Activated naive CD4-positive, alpha-beta T cell treated with anti-CD3 and anti-CD28 coated beads, Interleukin-2, amount 50 U/mL, for 72 hours (primary cell): ENCODE measurements around the gene ZNF649. TPM values are rescaled to one million over a fixed set of nuclear protein-coding genes. Genes with fewer than 3 reads are reported as not detected.
"Not testable (repeated sequence)": the region's sequence is repeated elsewhere in the genome, so short reads cannot be mapped to it uniquely, and the experiment has no call there.

Experiments
- ATAC-seq, 2 donors: fragments of 150-1000 bp; cut with Tn5 transposase; 2 replicates each; pipeline ENCODE4 v1.10.0; 2021; ENCODE audit warnings: mild to moderate bottlenecking in 2 of 2, moderate library complexity in 2 of 2
- DNase-seq, 2 donors: peaks; one replicate each; pipeline ENCODE4 v3.0.0; 2021 to 2022; ENCODE audit warnings: low spot score in 2 of 2
- H3K27ac Mint-ChIP-seq, 2 donors: one replicate each; pipeline ENCODE4 v1.8.0; 2022; ENCODE audit warnings: mild to moderate bottlenecking in 2 of 2, mixed read lengths in 2 of 2
- H3K36me3 Mint-ChIP-seq, 2 donors: one replicate each; pipeline ENCODE4 v1.8.0; 2022; ENCODE audit warnings: mixed read lengths in 2 of 2
- H3K9me3 Mint-ChIP-seq, 2 donors: one replicate each; pipeline ENCODE4 v1.8.0; 2022; ENCODE audit warnings: mixed read lengths in 2 of 2
- total RNA-seq, 2 donors: library from RNA; stranded (reverse); gene quantifications; one replicate each; pipeline ENCODE4 v1.2.3, GENCODE V29; 2022

Gene ZNF649
- total RNA-seq, 2 donors from 2014 or later = 8.2 to 10.3 TPM

- not testable (repeated sequence) for DNase-seq, ATAC-seq
- Mint-ChIP-seq H3K27ac (peak overlapping the region in 1 of 2 donors; percentile 91), H3K36me3 (peaks cover 73 to 89% of the 10 kb centered on the region in 2 donors), H3K9me3 (peaks cover 36 to 38% of the 10 kb centered on the region in 2 donors)
These were observed 822 bp upstream of the ZNF649 start for GRCh38 chr19:51905639-51906038.

DNA sequence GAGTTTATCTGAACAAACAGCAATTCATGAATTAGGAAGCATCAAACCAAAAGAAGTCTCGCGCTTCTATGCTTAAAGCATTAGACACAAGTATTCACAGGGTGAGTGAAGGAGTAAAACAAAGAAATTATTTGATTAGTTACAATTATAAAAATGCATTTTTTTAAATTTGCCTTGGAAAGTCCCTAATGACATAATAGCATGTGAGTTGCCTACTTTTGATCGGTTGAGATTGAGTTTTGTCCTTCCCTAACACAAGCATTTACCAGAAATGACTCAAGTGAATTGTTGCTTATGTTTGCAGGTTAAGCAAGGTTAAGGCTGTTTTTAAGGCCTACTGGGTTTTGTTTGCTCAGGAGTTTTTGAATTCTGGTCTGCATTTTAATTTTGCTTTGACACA is 389 bp upstream of the ZNF649 start:
- Mint-ChIP-seq H3K27ac (peak overlapping the region; percentile 91 to 98), H3K36me3 (peaks cover 77 to 89% of the 10 kb centered on the region in 2 donors), H3K9me3 (peaks cover 40 to 42% of the 10 kb centered on the region in 2 donors)
- ATAC-seq (peak in 1 of 2 donors; percentile 18), DNase-seq (no peak)

DNA sequence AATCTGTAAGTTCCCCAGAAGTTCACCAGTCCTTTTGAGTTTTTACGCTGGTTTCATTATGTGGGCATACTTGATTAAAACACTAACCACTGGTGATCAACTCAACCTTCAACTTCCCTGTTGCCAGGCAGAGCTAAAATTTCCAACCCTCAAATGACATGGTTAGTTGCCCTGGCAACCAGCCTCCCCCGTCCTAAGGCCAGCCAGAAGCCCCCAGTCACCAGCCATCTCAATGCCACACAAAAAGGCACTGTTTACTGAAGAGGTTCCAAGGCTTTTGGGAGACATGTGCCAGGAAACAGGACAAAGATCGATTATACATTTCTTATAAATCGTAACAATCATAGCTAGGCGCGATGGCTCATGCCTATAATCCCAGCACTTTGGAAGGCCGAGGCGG is 1.6 kb downstream of the ZNF649 start:
- H3K9me3 Mint-ChIP-seq = peaks cover 38 to 39% of the 10 kb centered on the region in 2 donors
- no peak for ATAC-seq
- DNase-seq = no peak
- H3K36me3 Mint-ChIP-seq = peaks cover 81 to 93% of the 10 kb centered on the region in 2 donors
- peak overlapping the region; percentile 17 to 91 for H3K27ac Mint-ChIP-seq

GRCh38 chr19:51901860-51902259 is 3.0 kb downstream of the ZNF649 start:
- Mint-ChIP-seq H3K27ac (no peak overlapping the region), H3K9me3 (peaks cover 31 to 34% of the 10 kb centered on the region in 2 donors), H3K36me3 (peaks cover 84 to 97% of the 10 kb centered on the region in 2 donors)
- ATAC-seq = no peak
- DNase-seq = no peak

GRCh38 chr19:51891193-51891747 is 13.5 kb downstream of the ZNF649 start:
- no peak for ATAC-seq
- peaks cover 92 to 100% of the 10 kb centered on the region in 2 donors for H3K36me3 Mint-ChIP-seq
- DNase-seq = no peak

GRCh38 chr19:51889934-51890333 is 14.9 kb downstream of the ZNF649 start:
- ATAC-seq (no peak), DNase-seq (no peak)
- H3K27ac Mint-ChIP-seq = no peak overlapping the region
- H3K9me3 Mint-ChIP-seq = peaks cover 67 to 74% of the 10 kb centered on the region in 2 donors
- H3K36me3 Mint-ChIP-seq = peaks cover 89 to 98% of the 10 kb centered on the region in 2 donors

More at GRCh38 chr19:51891193-51891747, 13.5 kb downstream of the ZNF649 start:
- Mint-ChIP-seq H3K27ac (no peak overlapping the region), H3K9me3 (peaks cover 67 to 72% of the 10 kb centered on the region in 2 donors)

DNA sequence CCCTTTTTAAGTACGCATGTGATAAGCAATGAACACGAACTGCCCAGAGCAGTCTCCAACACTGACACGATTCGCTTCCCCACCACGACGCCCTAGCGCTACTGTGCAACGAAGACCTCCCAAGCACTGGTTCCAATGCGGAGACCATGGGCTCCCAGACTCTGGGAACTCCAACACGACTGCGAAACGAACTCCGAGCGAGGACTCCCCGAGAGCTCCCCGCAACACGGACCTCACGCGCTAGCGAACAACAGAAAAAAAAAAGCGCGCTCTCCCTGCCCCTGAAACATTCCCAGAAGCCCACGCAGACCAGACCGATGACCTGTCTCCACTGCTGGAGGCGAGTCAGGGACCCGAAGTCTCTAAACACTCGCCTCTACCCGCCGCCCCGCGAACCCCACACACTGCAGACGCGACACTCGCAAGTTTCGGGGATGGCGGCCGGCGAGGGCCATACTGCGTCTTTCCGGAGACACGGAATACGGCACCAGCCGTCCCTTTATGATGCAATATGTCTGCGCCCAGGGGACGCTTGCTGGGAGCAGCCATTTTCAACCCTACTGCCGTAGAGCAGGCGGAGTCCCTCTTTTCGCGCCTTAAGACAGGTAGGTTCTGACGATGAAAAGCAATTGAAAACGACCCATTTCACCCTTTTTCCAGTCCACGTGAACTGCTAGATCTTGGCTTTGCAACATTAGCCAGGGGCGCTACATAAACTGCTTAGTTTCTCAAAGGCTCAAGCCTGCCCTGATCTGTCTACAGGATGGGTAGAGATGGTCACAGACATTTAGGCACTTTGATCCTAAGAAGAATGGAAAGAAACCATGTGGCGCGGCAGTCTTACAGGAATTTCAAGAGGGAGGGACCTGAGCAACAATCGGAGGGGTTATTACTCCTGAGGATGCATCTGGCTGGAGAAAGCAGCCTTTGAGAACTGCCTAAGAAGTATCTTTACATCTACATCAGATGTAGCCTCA is 17.0 kb downstream of the ZNF649 start, which contains the start of gene ZNF577:
TSS of gene ZNF577 (minus strand) at position 430 of the 977 bp plus-strand sequence. CDS start 7,569 bp downstream, outside the sequence.
- DNase-seq = peak; percentile 54 to 62
- H3K27ac Mint-ChIP-seq = peak within 1 kb of the TSS; percentile 80 to 84
- H3K36me3 Mint-ChIP-seq = peaks cover 83 to 96% of the 10 kb centered on the region in 2 donors
- peak; percentile 87 to 91 for ATAC-seq
- peaks cover 51 to 68% of the 10 kb centered on the region in 2 donors for H3K9me3 Mint-ChIP-seq

- DNase-seq (no peak), ATAC-seq (no peak)
- peaks cover 82 to 93% of the 10 kb centered on the region in 2 donors for H3K36me3 Mint-ChIP-seq
- peaks cover 50 to 70% of the 10 kb centered on the region in 2 donors for H3K9me3 Mint-ChIP-seq
- no peak overlapping the region for H3K27ac Mint-ChIP-seq
These were observed 20.1 kb downstream of the ZNF649 start for GRCh38 chr19:51884713-51885112.

GRCh38 chr19:51882518-51882917 is 22.3 kb downstream of the ZNF649 start:
- Mint-ChIP-seq H3K9me3 (peaks cover 40 to 68% of the 10 kb centered on the region in 2 donors), H3K27ac (no peak overlapping the region), H3K36me3 (peaks cover 76 to 93% of the 10 kb centered on the region in 2 donors)
- DNase-seq (no peak), ATAC-seq (no peak)

GRCh38 chr19:51873097-51873496 is 31.7 kb downstream of the ZNF649 start:
- ATAC-seq = no peak
- Mint-ChIP-seq H3K27ac (no peak overlapping the region), H3K9me3 (peaks cover 70 to 90% of the 10 kb centered on the region in 2 donors), H3K36me3 (peaks cover 95 to 100% of the 10 kb centered on the region in 2 donors)
- no peak for DNase-seq

DNA sequence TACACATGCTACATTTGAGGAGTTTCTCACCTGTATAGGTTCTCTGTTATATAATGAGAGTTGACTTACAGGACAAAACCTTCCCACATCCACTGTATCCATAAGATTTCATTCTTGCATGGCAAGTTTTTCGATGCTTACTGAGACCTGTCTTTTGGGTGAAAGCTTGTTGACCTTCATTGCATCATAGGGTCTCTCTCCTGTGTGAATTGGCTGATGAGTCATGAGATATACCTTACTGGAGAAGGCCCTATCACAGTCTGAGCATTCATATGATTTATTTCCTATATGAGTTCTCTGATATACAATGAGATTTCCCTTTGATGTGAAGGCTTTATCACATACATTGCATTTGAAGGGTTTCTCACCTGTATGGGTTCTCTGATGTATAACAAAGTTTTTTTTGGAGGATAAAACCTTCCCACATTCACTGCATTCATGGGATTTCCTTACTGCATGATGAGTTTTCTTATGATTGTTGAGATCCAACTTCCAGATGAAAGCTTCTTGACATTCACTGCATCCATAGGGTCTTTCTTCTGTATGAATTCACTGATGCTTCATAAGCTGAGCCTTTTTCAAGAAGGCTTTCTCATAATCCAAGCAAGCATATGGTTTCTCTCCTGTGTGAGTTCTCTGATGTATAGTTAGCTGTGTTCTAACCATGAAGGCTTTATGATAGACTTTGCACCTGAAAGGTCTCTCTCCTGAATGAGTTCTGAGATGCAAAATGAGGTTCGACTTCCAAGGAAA is 42.8 kb downstream of the ZNF649 start:
- ATAC-seq = no peak
- no peak for DNase-seq
- Mint-ChIP-seq H3K27ac (no peak overlapping the region), H3K36me3 (peaks cover 60 to 90% of the 10 kb centered on the region in 2 donors), H3K9me3 (peaks cover 46 to 48% of the 10 kb centered on the region in 2 donors)

Other genes starting within 250 kb of the ZNF649 start
- 10 to 100 TPM in 1 of 2 donors, 1 to 10 TPM in 1; 9.3 to 13.7 TPM for gene SPACA6, start 211.7 kb downstream of the ZNF649 start, total RNA-seq
- gene HAS1, start 181.0 kb downstream of the ZNF649 start, total RNA-seq = not detected
- not detected for gene FPR1, start 153.1 kb downstream of the ZNF649 start, total RNA-seq
- gene FPR2, start 143.8 kb downstream of the ZNF649 start, total RNA-seq = not detected
- gene FPR3, start 109.9 kb downstream of the ZNF649 start, total RNA-seq = not detected
- gene ZNF577, start 17.1 kb downstream of the ZNF649 start, total RNA-seq = 1 to 10 TPM; 5.7 to 7.9 TPM
- gene ZNF613, start 22.5 kb upstream of the ZNF649 start, total RNA-seq = 1 to 10 TPM; 2.6 to 4.1 TPM
- gene ZNF350, start 81.8 kb upstream of the ZNF649 start, total RNA-seq = 1 to 10 TPM; 8.7 to 9.5 TPM
- 10 to 100 TPM in 1 of 2 donors, 1 to 10 TPM in 1; 9.9 to 17.1 TPM for gene ZNF615, start 103.2 kb upstream of the ZNF649 start, total RNA-seq
- 1 to 10 TPM; 7.6 to 9.0 TPM for gene ZNF614, start 123.4 kb upstream of the ZNF649 start, total RNA-seq
- gene ZNF432, start 143.8 kb upstream of the ZNF649 start, total RNA-seq = 10 to 100 TPM; 15.9 to 17.9 TPM
- 10 to 100 TPM; 23.5 TPM for gene ZNF841, start 190.7 kb upstream of the ZNF649 start, total RNA-seq
- gene ZNF616, start 234.9 kb upstream of the ZNF649 start, total RNA-seq = 10 to 100 TPM in 1 of 2 donors, 1 to 10 TPM in 1; 9.6 to 10.9 TPM